ENCODE results near the gene TCF19. TPM values are rescaled to one million over a fixed set of nuclear protein-coding genes. Genes with fewer than 3 reads are reported as not detected.
A peak's percentile ranks its signal among the peaks of the same experiment; 100 is the strongest.

TCF19 gene
- total RNA-seq, result 1 to 10 TPM; 2.2 to 8.3 TPM
- long read RNA-seq, partial matches to known transcripts, result 0 of 3 reads
- long read RNA-seq, other reads (novel, unspliced or antisense), result 2 of 3 reads

GRCh38 chr6:31158140-31158862 lies at the start of gene TCF19:
Gene TCF19 (plus strand): TSS chr6:31158589. CDS start chr6:31159470, 881 bp downstream.
- intact Hi-C loops (cut with DNase I), result no loop called here
- ATAC-seq (peak; percentile 98), DNase-seq (peak; percentile 99)

DNA sequence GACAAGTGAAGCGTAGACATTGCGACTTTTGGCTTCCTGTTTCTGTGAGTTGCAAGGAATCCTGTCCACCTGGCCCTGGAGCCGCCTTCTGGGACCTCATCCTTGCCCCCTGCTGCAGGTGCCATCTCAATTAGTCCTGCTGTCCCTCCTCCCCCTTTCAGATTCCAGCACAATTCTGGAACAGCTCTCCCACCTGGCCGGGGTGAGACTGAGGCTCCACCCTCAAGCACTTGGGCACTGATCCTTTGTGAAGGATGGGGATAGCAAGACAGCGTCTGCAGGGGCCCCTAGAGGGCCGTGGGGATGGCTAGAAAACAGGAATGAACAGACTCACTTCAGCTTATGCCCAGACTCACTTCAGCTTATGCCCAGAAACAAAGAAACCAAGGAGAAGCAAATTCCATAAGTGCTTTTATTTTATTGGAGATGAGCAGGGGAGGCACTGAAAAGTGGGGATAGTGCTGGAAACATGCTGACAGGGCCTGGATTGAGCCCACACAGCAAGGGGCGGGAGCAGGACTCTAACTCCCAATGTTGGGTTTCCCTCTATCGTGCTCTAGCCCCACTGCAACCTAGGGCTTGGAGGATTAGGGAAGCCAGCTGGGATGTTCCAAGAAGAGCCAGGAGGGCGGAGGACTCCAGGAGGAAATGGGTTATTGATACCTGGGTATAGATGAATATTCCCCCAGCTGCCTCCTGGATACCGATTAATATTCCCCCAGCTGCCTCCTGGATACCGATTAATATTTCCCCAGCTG lies 47.4 kb upstream of the TCF19 start:
- intact Hi-C loops (cut with DNase I), result no loop called here
- ATAC-seq, result no peak
- DNase-seq, result no peak

- DNase-seq (no peak), ATAC-seq (no peak)
- intact Hi-C loops (cut with DNase I), result no loop called here
Measured at GRCh38 chr6:31111712-31112111, 46.7 kb upstream of the TCF19 start.

GRCh38 chr6:31112478-31112877 lies 45.9 kb upstream of the TCF19 start, which contains the start of gene C6orf15:
Gene C6orf15 (minus strand): TSS chr6:31112575. CDS start chr6:31112555, 20 bp downstream.
- ATAC-seq (no peak), DNase-seq (no peak)
- intact Hi-C loops (cut with DNase I), result no loop called here

DNA sequence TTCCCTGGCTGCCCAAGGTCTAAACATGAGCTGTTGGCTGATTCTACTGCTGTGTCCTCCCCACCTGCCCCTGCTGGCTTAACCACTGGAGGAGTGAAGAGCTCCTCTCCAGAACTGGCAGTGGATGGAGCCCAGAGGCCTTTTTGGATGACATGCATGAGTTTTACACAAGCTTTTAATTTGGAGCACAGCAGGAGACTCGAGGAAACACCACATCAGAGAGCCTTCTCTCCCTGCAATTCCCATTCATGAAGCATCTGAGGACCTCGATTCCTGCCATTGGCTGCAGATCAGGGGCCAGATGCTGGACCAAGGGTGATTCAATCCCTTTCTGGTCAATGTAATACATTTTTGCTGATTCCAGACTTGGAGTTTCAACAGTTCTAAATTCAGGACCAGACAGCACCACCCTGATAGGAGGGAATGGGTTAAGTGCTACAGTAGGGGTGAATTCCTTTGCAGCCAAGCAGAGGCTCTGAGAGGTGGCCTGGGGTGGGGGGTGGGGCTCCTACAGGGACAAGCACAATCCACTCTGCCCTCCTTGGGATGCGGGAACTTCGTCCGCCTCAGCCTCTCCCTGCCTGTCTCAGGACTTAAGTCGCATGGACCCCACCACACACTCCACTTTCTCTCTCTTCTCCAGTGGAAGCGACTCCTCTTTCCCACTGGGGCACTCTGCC lies 44.4 kb upstream of the TCF19 start:
- intact Hi-C loops (cut with DNase I), result no loop called here
- DNase-seq, result no peak
- ATAC-seq, result peak; percentile 36 to 58

GRCh38 chr6:31114541-31114878 lies 43.9 kb upstream of the TCF19 start, which contains the start of gene PSORS1C1:
Gene PSORS1C1 (plus strand): TSS chr6:31114800. CDS start chr6:31129633, 14,833 bp downstream.
- DNase-seq (peak; percentile 86), ATAC-seq (peak; percentile 91 to 97)
- intact Hi-C loops (cut with DNase I), result no loop called here

DNA sequence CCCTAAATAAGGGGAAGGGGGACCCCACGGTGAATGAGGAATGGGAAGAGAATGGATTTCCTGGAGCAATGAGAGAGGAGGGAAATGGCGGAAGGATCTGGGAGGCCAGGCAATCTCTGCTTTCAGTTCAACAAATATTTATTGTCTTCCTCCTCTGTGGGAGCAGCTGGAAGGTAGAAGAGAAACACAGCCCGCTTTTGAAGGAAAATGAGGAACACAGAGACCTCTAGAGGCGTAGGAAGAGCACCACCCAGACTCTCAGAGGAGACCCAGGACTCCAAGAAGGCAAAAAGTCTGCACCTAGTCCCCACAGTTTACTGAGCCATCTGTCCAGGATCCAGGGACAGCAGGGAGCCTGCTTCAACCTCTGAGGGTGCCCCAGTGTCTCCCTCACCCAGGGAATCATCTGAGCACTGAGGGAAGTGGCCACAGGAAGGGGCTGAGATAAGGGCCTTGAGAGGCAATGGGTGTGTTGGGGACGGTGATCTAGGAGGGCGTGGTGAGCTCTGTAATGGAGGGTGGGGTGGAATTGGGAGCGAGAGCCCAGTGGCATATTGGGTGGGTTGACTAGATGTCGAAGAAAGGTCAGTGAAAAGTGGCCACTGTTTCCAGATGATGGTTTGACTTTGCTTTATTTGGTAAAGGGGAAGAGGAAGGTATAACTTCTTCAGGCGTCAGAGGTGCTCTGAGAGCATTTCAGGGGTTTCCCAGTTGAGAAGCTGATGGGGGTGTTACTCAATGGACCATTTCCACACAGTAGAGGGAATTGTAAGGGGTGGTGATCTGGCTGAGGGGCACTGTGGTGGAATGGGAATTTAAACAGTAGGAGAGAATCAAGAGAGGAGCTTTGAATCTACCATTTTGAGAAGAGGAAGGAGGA lies 43.2 kb upstream of the TCF19 start:
- DNase-seq (no peak), ATAC-seq (peak in 1 of 2 donors; percentile 27)
- intact Hi-C loops (cut with DNase I), result no loop called here

GRCh38 chr6:31115941-31116560 lies 42.3 kb upstream of the TCF19 start:
- no peak for ATAC-seq
- intact Hi-C loops (cut with DNase I), result no loop called here
- no peak for DNase-seq

DNA sequence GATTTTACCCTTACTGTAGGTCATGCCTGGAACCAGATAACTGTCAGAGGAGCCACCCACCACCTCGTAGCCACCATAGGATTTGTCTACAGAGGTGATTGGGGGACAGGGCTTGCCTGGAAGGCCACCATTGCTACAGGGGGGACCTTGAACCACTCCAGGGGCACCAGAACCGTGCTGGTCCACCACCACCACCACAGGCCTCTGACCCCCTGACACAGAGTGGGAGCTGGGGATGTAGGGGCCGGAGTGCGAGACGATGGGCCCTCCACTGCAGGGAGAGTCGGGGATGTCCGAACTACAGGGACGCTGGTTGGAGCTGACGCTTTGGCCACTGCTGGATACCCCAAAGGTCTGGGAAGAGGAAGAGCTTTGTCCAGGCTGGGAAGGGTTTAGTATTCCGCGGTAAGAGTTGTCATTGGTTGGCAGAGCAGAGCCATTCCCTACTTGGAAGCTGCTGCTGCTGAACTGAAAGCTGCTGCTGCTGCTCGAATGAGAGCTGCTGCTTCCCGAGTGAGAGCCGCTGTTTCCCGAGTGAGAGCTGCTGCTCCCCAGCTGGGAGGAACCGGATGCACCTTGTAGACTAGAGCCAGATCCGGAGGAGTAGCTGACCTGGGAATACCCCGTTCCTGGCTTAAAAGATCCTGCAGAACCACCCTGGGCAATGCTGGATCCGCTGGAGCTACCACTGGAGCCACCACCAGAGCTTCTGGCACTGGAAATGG lies 41.6 kb upstream of the TCF19 start:
- intact Hi-C loops (cut with DNase I), result no loop called here
- DNase-seq (peak; percentile 49), ATAC-seq (peak in 1 of 2 donors; percentile 43)

DNA sequence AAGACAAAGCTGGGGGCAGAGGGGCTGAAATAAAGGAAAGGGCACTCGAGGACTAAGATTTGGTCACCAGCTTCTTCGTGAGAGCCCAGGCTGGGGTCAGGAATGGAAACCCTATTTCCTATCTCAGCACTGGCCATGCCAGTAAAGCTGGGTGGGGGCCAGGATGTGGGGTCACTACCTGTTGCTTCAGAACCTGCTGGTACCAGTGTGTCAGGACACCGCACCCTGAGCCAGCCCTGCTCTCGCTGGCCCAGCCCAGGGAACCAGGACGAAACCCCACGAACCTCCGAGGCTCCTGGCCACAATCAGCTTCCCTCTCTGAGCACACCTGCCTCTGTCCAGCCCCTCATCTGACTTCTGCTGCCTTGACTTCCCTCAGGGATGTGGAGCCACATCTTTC lies 40.2 kb upstream of the TCF19 start:
- DNase-seq, result no peak

GRCh38 chr6:31120151-31120915 lies 38.1 kb upstream of the TCF19 start, which contains the start of gene CDSN:
Gene CDSN (minus strand): TSS chr6:31120446. CDS start chr6:31120419, 27 bp downstream.
- intact Hi-C loops (cut with DNase I), result no loop called here
- ATAC-seq (no peak), DNase-seq (no peak)

More for the DNA sequence above, 40.2 kb upstream of the TCF19 start:
- no peak for ATAC-seq
- intact Hi-C loops (cut with DNase I), result no loop called here

- intact Hi-C loops (cut with DNase I), result no loop called here
- DNase-seq (no peak), ATAC-seq (no peak)
Measured at GRCh38 chr6:31121131-31121790, 37.1 kb upstream of the TCF19 start.

DNA sequence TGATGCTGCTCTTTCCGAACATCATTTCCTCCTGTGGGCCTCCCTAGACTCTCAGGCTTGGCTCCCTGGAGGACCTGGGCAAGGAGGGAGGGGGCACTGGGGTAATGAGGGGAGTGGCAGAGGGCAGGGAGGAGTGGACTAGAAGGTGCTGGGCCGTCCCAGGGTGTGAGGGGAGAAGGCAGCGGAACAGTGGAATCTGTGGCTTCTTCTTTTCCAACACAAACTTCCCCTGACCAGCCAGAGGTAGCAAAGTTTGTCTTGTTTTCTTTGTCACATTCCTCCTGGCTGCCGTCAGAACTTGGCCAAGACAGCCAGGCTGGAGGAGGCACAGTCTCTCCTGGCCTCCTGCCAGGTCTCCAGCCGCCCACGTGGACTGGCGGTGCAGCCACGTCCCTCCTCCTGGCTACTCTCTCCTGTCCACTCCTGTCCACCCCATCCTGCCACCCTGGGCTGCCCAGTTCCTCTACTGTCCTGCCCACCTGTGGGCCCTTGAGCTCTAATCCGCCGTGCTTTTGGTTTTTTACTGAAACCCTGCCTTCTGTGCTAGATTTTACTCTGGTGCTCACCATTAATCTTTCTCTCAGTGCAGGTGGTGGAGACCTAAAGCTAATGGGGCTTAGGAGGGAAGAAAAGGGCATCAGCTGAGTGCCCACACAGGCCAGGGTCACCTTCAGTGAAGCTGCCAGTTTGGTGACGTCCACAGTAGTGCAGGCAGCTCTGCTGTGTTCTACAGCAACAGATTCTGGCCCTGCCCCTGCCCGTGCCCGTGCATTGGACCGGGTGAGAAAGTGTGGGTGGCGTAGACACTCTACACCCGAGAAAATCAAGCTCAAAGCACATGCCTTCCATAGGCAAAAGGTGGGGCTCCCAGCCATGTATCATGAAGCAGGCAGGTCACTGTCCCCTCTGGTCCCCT lies 35.3 kb upstream of the TCF19 start:
- ATAC-seq (peak; percentile 71 to 75), DNase-seq (peak; percentile 84)
- intact Hi-C loops (cut with DNase I), result no loop called here

DNA sequence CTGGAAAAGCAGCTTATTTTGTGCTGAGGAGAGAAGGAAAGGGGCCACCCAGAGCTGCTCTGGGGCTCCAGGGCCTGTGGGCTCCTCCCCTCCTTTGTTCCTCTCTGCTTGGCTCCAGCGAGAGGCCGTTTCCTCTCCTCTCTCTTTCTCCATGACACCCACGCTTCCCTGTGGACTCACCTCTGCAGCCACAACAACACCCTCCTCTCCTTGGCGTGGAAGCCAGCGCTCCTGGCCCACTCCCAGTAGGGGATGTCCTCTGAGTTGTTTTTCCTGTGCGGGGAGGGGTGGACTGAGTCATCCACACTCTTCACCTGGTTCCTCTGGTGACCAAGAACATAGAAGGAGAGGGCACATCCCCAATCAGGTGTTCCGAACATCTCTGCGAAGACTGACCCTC lies 33.2 kb upstream of the TCF19 start:
- DNase-seq (peak; percentile 49), ATAC-seq (peak; percentile 8 to 57)
- intact Hi-C loops (cut with DNase I), result no loop called here

DNA sequence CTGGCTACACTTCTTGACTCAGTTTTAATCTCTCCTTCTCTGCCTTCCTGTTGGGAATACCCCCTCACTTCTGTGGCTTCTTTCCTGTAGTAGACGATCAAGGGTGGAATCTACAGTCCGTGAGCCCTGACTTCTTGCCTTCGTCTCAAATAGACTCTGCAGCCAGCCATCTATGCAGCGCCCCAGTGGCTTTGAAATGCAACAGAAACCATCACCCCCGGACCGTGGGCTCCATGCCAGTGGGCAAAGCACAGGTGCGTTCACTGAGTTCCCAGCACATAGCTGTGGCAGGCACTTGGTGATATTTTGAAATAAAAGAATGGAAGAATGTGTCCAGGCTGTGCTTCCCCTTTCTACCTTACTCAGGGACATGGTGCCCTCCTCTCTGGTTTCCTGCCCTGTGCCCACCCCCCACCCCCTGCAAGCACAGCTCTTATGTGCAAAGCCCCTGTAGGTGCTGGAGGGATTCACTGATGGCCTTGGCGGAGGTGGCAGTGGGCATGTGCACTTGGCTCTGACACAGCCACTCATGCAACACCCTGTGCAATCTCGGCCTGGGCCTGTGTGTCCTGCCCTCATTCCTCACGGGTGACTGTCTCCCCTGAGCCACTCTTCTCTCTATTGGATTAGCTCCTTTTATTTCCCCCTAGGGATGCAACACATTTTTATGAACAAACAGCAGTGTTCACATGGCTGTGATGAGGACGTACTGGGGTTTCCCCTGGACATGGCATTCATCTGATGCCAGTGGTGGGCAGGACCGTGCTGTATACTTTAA lies 32.6 kb upstream of the TCF19 start:
- ATAC-seq, result peak; percentile 62 to 69
- DNase-seq, result peak; percentile 58
- intact Hi-C loops (cut with DNase I), result no loop called here

Data from left cardiac atrium (tissue), 4 donors.